Subcutaneous adipose tissue (tissue), 4 donors: ENCODE measurements around the gene PRRC2A. TPM values are rescaled to one million over a fixed set of nuclear protein-coding genes. Genes with fewer than 3 reads are reported as not detected.

Experiments
- CTCF ChIP-seq: fragments of 450-650 bp; IDR thresholded peaks from one replicate; pipeline ENCODE4 v1.5.1; 2016; ENCODE audit warnings: low read depth, mild to moderate bottlenecking, control low read depth, antibody characterized with exemption, moderate library complexity
- total RNA-seq, 4 donors: library from RNA; depleted of rRNA; stranded (reverse); fragments of >200 nt; gene quantifications; one replicate each; pipeline ENCODE4 v1.1.0, GENCODE V29; 2016

The PRRC2A gene
- total RNA-seq, 4 donors from 2014 or later: 36.0 to 79.5 (median 46.5) TPM

GRCh38 chr6:31663126-31663960 is 42.8 kb downstream of the PRRC2A start:
- no peak for TF ChIP-seq CTCF

- TF ChIP-seq CTCF: no peak
Observed at GRCh38 chr6:31663961-31664789, 43.7 kb downstream of the PRRC2A start.

- TF ChIP-seq CTCF: no peak
Observed at GRCh38 chr6:31664790-31665500, 44.4 kb downstream of the PRRC2A start, which contains the start of gene GPANK1. Gene GPANK1, minus strand, starts transcription at chr6:31664997. Its CDS starts 519 bp downstream, at chr6:31664478.

DNA sequence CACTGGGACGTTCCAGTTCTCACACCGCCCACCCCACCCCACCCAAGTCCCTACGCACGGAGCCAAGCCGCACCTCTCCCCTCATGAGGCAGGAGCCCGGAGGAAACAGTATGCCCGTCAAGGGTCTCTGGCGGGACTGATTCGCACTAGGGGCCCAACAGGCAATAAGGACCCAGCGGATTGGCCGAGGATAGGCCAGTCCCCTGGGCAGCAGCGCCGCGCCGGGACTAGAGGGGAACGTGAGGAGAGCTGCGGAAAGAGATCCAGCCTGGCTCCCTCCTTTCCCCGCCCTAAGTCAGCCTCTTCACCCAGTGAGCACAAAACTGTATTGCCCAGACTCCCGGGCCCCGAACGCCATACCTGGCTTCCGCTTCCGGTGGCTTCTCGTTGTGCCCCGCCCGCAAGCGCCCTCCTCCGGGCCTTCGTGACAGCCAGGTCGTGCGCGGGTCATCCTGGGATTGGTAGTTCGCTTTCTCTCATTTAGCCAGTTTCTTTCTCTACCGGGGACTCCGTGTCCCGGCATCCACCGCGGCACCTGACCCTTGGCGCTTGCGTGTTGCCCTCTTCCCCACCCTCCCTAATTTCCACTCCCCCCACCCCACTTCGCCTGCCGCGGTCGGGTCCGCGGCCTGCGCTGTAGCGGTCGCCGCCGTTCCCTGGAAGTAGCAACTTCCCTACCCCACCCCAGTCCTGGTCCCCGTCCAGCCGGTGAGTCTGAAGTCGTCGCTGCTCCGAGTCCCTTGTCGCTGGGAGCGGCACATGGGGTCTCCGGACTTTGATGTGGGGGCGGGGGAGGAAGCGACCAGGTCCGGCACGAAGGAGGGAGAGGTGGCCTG is 45.2 kb downstream of the PRRC2A start, which contains the start of gene CSNK2B:
CSNK2B (plus strand) TSS at position 580 of the 836 bp plus-strand sequence. CDS start 752 bp downstream, outside the sequence.
- no peak for TF ChIP-seq CTCF

DNA sequence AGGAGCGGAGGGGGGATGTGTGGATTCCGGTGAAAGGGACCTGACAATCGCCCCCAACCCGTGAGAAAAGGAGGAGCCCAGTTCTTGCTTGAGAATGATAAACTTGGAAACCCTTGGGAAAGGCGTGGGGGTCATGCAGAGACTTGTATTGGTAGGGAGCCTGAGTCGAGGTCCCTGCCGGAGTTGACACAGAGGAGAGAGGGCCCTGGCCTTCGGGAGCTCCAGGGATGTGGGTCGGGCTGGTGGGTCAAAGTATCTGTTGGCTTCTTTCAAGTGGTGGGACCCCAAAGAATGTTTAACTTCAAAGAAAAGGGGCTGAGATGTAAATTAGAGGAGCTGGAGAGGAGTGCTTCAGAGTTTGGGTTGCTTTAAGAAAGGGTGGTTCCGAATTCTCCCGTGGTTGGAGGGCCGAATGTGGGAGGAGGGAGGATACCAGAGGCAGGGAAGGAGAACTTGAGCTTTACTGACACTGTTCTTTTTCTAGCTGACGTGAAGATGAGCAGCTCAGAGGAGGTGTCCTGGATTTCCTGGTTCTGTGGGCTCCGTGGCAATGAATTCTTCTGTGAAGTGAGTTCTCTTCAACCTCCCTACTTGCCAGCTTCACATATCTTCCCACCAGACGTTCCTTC is 45.9 kb downstream of the PRRC2A start:
- no peak for TF ChIP-seq CTCF

DNA sequence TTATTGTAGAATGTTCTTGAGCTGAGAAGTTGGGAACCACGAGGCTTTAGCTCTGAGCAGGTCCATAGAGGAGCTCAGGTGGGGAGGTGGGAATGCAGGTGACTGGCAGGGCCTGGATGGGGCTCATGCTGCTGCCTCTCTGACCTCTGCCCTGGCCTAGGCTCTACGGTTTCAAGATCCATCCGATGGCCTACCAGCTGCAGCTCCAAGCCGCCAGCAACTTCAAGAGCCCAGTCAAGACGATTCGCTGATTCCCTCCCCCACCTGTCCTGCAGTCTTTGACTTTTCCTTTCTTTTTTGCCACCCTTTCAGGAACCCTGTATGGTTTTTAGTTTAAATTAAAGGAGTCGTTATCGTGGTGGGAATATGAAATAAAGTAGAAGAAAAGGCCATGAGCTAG is 49.2 kb downstream of the PRRC2A start, which contains the start of gene LY6G5B:
LY6G5B (plus strand) TSS at position 301 of the 400 bp plus-strand sequence. CDS start 975 bp downstream, outside the sequence.
- no peak for TF ChIP-seq CTCF
